ENCODE measurements around the gene SLC8A2.

- TF ChIP-seq POLR2A (IDR thresholded peaks at IDR 0.05) (no peak), CTCF (IDR thresholded peaks at IDR 0.05) (no peak)
These were observed 18.3 kb upstream of the SLC8A2 start for GRCh38 chr19:47490031-47490430.

All from ovary (tissue), 3 donors.